Erythroblast (primary cell): Measurements from ENCODE around the gene TFIP11.

Source experiments
- GATA1 ChIP-seq: IDR thresholded peaks from 2 replicates; pipeline ENCODE4 v1.6.1; 2011; ENCODE audit warnings: low read depth, mild to moderate bottlenecking, control low read depth, low read length, moderate library complexity
- POLR2A ChIP-seq: IDR thresholded peaks from 2 replicates; pipeline ENCODE4 v1.6.1; 2011; ENCODE audit warnings: mild to moderate bottlenecking, low read length

- TF ChIP-seq POLR2A (no peak), GATA1 (no peak)
Observed at GRCh38 chr22:26552466-26552865, 40.2 kb upstream of the TFIP11 start.
